Subcutaneous adipose tissue (tissue), 4 donors: ENCODE results near the gene C1QL3. TPM values are rescaled to one million over a fixed set of nuclear protein-coding genes. Genes with fewer than 3 reads are reported as not detected.

Experiments
- total RNA-seq, 4 donors: library from RNA; depleted of rRNA; stranded (reverse); fragments of >200 nt; gene quantifications; one replicate each; pipeline ENCODE4 v1.1.0, GENCODE V29; 2016
- TF ChIP-seq, protein P1 (sequence below): fragments of 450-650 bp; IDR thresholded peaks from one replicate; pipeline ENCODE4 v1.5.1; 2016; ENCODE audit warnings: low read depth, mild to moderate bottlenecking, control low read depth, antibody characterized with exemption, moderate library complexity

C1QL3 gene
- total RNA-seq, 4 donors from 2014 or later, result not detected

DNA sequence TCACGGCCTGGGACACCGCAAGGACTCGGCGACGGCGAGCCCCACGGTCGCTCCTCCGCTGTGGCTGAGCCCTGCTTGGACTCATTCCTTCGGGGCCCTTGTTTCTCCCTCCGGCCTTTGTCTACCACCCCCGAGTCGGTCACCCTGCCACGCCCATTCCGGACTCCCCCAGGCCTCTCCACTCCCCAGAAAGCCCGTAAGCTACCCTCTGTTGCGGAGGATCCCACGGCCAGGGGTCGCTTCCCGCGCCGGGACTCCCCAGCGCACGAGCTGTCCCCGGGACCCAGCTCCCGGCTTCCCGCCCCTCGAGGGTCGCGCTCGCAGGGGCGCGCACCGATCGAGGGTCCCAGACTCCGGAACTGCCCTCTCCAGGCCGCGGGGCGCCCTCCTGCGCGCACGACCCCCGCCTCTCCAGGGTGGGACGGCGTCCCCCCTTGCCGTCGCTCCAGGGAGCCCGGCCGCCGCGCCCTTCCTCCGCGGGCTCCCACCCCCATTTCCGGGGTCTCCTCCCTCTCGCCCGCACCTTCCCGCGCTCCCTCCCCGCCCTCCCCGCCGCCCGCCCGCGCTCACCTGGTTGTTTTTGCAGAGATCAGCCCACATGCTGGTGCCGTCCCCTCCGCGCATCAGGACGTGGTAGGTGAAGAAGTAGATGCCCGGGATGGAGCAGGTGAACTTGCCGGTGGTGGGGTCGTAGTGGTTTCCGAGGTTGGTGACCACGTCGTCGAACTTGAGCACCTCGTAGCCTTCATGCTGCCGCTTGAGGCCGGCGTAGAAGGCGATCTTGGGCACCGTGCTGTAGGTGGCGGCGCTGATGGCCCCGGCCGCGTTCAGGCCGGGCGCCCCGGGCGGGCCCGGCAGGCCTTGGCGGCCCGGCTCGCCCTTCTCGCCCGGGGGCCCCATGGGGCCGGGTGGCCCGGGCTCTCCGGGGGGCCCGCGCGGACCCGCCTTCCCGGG, 1.5 kb downstream of the C1QL3 start:
- TF ChIP-seq, protein P1, sequence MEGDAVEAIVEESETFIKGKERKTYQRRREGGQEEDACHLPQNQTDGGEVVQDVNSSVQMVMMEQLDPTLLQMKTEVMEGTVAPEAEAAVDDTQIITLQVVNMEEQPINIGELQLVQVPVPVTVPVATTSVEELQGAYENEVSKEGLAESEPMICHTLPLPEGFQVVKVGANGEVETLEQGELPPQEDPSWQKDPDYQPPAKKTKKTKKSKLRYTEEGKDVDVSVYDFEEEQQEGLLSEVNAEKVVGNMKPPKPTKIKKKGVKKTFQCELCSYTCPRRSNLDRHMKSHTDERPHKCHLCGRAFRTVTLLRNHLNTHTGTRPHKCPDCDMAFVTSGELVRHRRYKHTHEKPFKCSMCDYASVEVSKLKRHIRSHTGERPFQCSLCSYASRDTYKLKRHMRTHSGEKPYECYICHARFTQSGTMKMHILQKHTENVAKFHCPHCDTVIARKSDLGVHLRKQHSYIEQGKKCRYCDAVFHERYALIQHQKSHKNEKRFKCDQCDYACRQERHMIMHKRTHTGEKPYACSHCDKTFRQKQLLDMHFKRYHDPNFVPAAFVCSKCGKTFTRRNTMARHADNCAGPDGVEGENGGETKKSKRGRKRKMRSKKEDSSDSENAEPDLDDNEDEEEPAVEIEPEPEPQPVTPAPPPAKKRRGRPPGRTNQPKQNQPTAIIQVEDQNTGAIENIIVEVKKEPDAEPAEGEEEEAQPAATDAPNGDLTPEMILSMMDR, result no peak

- TF ChIP-seq, protein P1, result no peak
Observed at GRCh38 chr10:16519250-16519907, 2.3 kb downstream of the C1QL3 start.

DNA sequence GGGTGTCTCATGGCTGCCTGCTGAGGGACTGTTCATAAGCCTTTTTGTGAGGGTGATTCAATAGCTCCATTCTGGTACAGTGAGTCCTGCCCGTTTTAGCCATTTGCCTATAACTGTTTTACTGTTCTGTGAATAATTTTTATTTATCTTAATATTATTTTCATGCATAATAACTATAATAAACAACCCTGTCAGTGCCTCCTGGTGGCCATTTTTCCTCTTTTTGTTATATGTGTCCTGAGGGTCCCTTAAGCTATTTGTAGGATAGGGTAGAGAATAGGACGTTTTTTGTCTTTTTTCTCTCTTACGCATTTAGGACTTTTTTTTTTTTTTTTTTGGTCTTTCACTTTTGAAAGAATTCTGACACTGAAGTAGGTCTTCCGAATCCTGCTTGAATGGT, 2.9 kb downstream of the C1QL3 start:
- TF ChIP-seq, protein P1, result no peak

DNA sequence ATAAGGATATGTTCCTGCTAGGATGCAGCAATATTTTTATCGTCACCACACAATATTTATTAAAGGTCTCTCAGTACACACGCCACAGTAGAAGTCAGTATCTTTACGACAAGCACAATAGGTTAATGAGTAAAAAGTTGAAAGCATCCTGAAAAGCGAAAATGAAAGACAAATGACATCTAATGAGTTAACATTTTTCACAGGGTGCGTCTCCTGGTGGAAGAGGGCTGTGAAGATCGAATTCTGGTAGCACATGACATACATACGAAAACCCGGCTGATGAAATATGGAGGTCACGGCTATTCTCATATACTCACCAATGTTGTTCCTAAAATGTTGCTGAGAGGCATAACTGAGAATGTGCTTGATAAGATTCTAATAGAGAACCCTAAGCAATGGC, 10.8 kb downstream of the C1QL3 start:
- TF ChIP-seq, protein P1, result no peak

GRCh38 chr10:16509996-16510395, 11.7 kb downstream of the C1QL3 start:
- TF ChIP-seq, protein P1, result no peak

DNA sequence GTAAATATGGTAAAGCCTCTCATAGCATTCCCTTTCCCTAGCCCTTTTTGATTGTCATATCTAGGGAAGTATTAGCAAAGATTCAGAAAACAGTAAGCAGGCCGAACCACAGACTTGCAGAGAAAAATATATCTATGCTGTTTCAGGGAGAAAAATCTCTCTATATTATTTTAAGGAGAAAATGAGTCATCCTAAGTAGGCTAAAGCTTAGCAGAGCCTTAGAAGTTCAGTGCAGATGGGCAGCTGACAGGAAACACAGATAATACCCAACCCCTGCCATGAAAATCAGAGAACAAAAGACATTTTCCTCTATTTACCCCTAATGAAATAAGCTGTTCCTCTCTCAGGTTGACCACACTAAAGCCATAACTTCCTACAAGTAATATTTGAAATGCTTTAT, 16.5 kb downstream of the C1QL3 start:
- TF ChIP-seq, protein P1, result no peak

- TF ChIP-seq, protein P1, result no peak
Observed at GRCh38 chr10:16497911-16498310, 23.8 kb downstream of the C1QL3 start.
